Fibroblast of lung (primary cell): ENCODE measurements around the gene BTBD17. TPM values are rescaled to one million over a fixed set of nuclear protein-coding genes. Genes with fewer than 3 reads are reported as not detected.

Experiments
- DNase-seq, 2 donors: peaks; one replicate each; pipeline versions ENCODE4 v3.0.0 to v3.0.0-alpha.2; 2010; ENCODE audit warnings: low read depth in 2 of 2
- H2AFZ ChIP-seq: 2 replicates; pipeline ENCODE4 v1.5.1; 2012; ENCODE audit warnings: low read length, control low read depth, inconsistent platforms
- H3K27ac ChIP-seq: 2 replicates; pipeline ENCODE4 v1.5.1; 2011; ENCODE audit warnings: low read length, control low read depth; ENCODE audit not compliant: insufficient read depth
- H3K27me3 ChIP-seq: 2 replicates; pipeline ENCODE4 v1.5.1; 2011; ENCODE audit warnings: mild to moderate bottlenecking, low read length; ENCODE audit not compliant: control insufficient read depth, insufficient read depth
- H3K36me3 ChIP-seq: 2 replicates; pipeline ENCODE4 v1.5.1; 2011; ENCODE audit warnings: low read length; ENCODE audit not compliant: control insufficient read depth, insufficient read depth
- H3K4me1 ChIP-seq: 2 replicates; pipeline ENCODE4 v1.5.1; 2011; ENCODE audit warnings: low read length; ENCODE audit not compliant: control insufficient read depth, insufficient read depth; ENCODE audit errors: extremely low read depth
- H3K4me2 ChIP-seq: 2 replicates; pipeline ENCODE4 v1.5.1; 2011; ENCODE audit warnings: low read length, control low read depth; ENCODE audit not compliant: insufficient read depth; ENCODE audit errors: extremely low read depth
- H3K4me3 ChIP-seq, 4 experiments: fragments of 200-600 bp in 1 of 4; sonication (generic) in 1 of 4; replicated peaks in 1 of 4; 2 replicates each; pipeline ENCODE4 v1.5.1; 2011 to 2016; ENCODE audit warnings: low read length in 4 of 4, low read depth in 3 of 4, mild to moderate bottlenecking in 3 of 4, control low read depth in 2 of 4, inconsistent platforms in 1 of 4, mixed read lengths in 1 of 4; ENCODE audit not compliant: insufficient read depth in 1 of 4; ENCODE audit errors: control extremely low read depth in 1 of 4
- H3K79me2 ChIP-seq: 2 replicates; pipeline ENCODE4 v1.5.1; 2012; ENCODE audit warnings: mild to moderate bottlenecking, low read length, inconsistent platforms; ENCODE audit not compliant: control insufficient read depth, insufficient read depth
- H3K9ac ChIP-seq: 2 replicates; pipeline ENCODE4 v1.5.1; 2011; ENCODE audit warnings: mild to moderate bottlenecking, low read length, control low read depth; ENCODE audit not compliant: insufficient read depth
- H3K9me3 ChIP-seq: 2 replicates; pipeline ENCODE4 v1.5.1; 2012; ENCODE audit warnings: low read depth, low read length; ENCODE audit not compliant: control insufficient read depth, insufficient read depth
- H4K20me1 ChIP-seq: 2 replicates; pipeline ENCODE4 v1.5.1; 2011; ENCODE audit warnings: low read length; ENCODE audit not compliant: control insufficient read depth, insufficient read depth; ENCODE audit errors: extremely low read depth
- EZH2 ChIP-seq: IDR thresholded peaks from 2 replicates; pipeline ENCODE4 v1.5.1; 2012; ENCODE audit warnings: low read length, control low read depth, mild to moderate bottlenecking; ENCODE audit errors: missing control alignments
- polyA plus RNA-seq, 2 donors: library from polyadenylated mRNA; depleted of rRNA in 1 of 2; stranded (reverse) in 1 of 2; unstranded in 1 of 2; fragments of >200 nt; gene quantifications; 2 replicates each; pipeline ENCODE4 v1.2.1, GENCODE V29; 2011 to 2012; ENCODE audit warnings: missing spikeins in 1 of 2
- total RNA-seq: library from RNA; depleted of rRNA; stranded (reverse); fragments of >200 nt; gene quantifications from 2 replicates; pipeline ENCODE4 v1.2.1, GENCODE V29; 2014
- TF ChIP-seq, protein P1 (sequence below), 2 donors: IDR thresholded peaks in 1 of 2; conservative IDR thresholded peaks in 1 of 2; 1 replicate in 1 of 2; 2 replicates in 1 of 2; pipeline ENCODE4 v1.5.1; 2011 to 2012; ENCODE audit warnings: low read length in 2 of 2, control low read depth in 1 of 2, inconsistent platforms in 1 of 2, low read depth in 1 of 2, mild to moderate bottlenecking in 1 of 2

Gene BTBD17
- total and polyA plus RNA-seq, 2 donors (not counting 1 experiment from before 2014, with no cell fraction given), result under 0.01 TPM; not detected in 1

GRCh38 chr17:74374858-74375257, 13.2 kb upstream of the BTBD17 start:
- no peak overlapping the region for H3K27ac ChIP-seq
- H3K27me3 ChIP-seq, result no peaks in the 10 kb centered on the region
- H3K79me2 ChIP-seq, result no peaks in the 10 kb centered on the region
- no peak for TF ChIP-seq EZH2
- TF ChIP-seq, protein P1, sequence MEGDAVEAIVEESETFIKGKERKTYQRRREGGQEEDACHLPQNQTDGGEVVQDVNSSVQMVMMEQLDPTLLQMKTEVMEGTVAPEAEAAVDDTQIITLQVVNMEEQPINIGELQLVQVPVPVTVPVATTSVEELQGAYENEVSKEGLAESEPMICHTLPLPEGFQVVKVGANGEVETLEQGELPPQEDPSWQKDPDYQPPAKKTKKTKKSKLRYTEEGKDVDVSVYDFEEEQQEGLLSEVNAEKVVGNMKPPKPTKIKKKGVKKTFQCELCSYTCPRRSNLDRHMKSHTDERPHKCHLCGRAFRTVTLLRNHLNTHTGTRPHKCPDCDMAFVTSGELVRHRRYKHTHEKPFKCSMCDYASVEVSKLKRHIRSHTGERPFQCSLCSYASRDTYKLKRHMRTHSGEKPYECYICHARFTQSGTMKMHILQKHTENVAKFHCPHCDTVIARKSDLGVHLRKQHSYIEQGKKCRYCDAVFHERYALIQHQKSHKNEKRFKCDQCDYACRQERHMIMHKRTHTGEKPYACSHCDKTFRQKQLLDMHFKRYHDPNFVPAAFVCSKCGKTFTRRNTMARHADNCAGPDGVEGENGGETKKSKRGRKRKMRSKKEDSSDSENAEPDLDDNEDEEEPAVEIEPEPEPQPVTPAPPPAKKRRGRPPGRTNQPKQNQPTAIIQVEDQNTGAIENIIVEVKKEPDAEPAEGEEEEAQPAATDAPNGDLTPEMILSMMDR (conservative IDR thresholded peaks at IDR 0.05 in 1 of 2, IDR thresholded peaks at IDR 0.05 in 1 of 2; ENCODE audit: low read depth in 1 of 2, low read length in 2 of 2), result no peak
- no peaks in the 10 kb centered on the region for H3K4me1 ChIP-seq
- no peak overlapping the region for H3K4me3 ChIP-seq
- no peak for DNase-seq
- no peaks in the 10 kb centered on the region for H4K20me1 ChIP-seq
- no peak overlapping the region for H3K4me2 ChIP-seq
- no peak overlapping the region for H3K9ac ChIP-seq
- H3K9me3 ChIP-seq, result no peaks in the 10 kb centered on the region
- no peak overlapping the region for H2AFZ ChIP-seq
- no peaks in the 10 kb centered on the region for H3K36me3 ChIP-seq

DNA sequence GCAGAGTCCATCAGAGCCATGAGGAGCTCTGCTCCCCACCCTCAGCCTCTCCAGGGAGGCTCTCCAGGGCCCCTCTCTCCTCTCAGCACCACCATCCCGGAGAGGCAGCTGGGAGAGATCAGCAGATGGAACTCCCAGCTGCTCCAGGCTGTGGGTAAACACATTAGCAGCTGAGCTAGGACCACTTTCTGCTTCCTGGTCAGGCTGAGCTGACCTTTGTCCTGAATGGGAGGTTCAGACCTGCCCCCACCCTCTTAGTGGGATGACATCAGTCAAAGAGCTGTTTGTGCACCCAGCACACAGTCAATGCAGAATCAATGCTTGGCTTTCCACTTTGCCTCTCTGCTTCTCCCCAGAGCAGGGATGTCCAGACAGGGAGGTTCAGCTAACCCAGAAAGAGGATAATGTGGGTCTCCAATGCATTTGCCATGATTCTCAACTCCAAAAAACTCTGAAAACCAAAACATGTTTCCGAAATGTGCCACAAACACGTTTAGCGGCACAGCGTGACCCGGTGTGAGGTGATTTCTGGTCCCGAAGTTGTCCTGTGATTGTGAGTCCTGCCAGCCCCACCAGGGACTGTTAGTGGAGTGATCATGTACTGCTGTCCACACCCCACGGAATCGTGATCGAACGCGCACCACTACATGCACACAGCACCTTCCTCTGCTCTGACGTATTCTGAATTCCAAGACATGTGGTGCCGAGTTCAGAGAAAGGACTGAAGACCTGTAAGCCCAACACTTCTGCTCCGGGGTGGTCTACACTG, 12.4 kb upstream of the BTBD17 start:
- H3K4me2 ChIP-seq, result no peak overlapping the region
- no peaks in the 10 kb centered on the region for H3K27me3 ChIP-seq
- H3K36me3 ChIP-seq, result no peaks in the 10 kb centered on the region
- no peak overlapping the region for H3K9ac ChIP-seq
- H2AFZ ChIP-seq, result no peak overlapping the region
- no peaks in the 10 kb centered on the region for H3K4me1 ChIP-seq
- no peaks in the 10 kb centered on the region for H3K79me2 ChIP-seq
- no peak for DNase-seq
- H3K27ac ChIP-seq, result no peak overlapping the region
- no peaks in the 10 kb centered on the region for H4K20me1 ChIP-seq
- H3K9me3 ChIP-seq, result no peaks in the 10 kb centered on the region
- H3K4me3 ChIP-seq, result no peak overlapping the region
- TF ChIP-seq, protein P1 (conservative IDR thresholded peaks at IDR 0.05 in 1 of 2, IDR thresholded peaks at IDR 0.05 in 1 of 2; ENCODE audit: low read depth in 1 of 2, low read length in 2 of 2), result no peak
- TF ChIP-seq EZH2, result no peak

- H3K9me3 ChIP-seq, result no peaks in the 10 kb centered on the region
- H3K36me3 ChIP-seq, result no peaks in the 10 kb centered on the region
- DNase-seq, result no peak
- no peaks in the 10 kb centered on the region for H4K20me1 ChIP-seq
- H3K4me3 ChIP-seq, result no peak overlapping the region
- no peak overlapping the region for H2AFZ ChIP-seq
- TF ChIP-seq EZH2, result no peak
- TF ChIP-seq, protein P1 (conservative IDR thresholded peaks at IDR 0.05 in 1 of 2, IDR thresholded peaks at IDR 0.05 in 1 of 2; ENCODE audit: low read depth in 1 of 2, low read length in 2 of 2), result no peak
- no peak overlapping the region for H3K27ac ChIP-seq
- H3K9ac ChIP-seq, result no peak overlapping the region
- no peaks in the 10 kb centered on the region for H3K27me3 ChIP-seq
- H3K4me1 ChIP-seq, result no peaks in the 10 kb centered on the region
- H3K79me2 ChIP-seq, result no peaks in the 10 kb centered on the region
- no peak overlapping the region for H3K4me2 ChIP-seq
Observed at GRCh38 chr17:74372426-74372825, 10.8 kb upstream of the BTBD17 start.
